GM23338 (cell line): ENCODE data around the gene RCSD1.

Source experiments
- TF ChIP-seq, protein P1 (sequence below): IDR thresholded peaks from one replicate; pipeline ENCODE4 v1.6.1; 2018; ENCODE audit warnings: antibody characterized with exemption; ENCODE audit not compliant: unreplicated experiment
- TF ChIP-seq, protein P2 (sequence below), 2 experiments: fragments of 200-600 bp in 1 of 2; sonication (generic) in 1 of 2; conservative IDR thresholded peaks; 2 replicates each; pipeline versions ENCODE4 v1.5.1 to v1.6.1; 2016 to 2017; ENCODE audit warnings: antibody characterized with exemption in 2 of 2, low read depth in 2 of 2, mild to moderate bottlenecking in 2 of 2, moderate library complexity in 1 of 2

DNA sequence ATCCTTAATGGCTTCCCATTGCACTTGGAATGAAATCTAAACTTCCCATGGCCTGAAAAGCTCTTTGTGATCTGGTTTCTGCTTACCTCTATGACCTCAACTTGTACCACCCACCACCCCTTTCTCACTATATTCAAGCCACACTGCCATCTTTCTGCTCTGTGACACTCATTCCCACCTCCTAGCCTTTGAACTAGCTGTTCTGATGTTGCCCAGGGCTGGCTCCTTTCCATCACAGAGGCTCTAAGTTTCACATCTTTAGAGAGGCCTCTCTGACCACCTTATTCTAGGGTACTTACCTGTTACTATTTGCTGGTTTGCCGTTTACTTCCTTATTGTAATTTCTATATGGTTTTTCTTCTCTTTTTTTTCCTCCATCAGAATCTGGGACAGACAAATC lies 96.0 kb downstream of the RCSD1 start:
- TF ChIP-seq, protein P1, sequence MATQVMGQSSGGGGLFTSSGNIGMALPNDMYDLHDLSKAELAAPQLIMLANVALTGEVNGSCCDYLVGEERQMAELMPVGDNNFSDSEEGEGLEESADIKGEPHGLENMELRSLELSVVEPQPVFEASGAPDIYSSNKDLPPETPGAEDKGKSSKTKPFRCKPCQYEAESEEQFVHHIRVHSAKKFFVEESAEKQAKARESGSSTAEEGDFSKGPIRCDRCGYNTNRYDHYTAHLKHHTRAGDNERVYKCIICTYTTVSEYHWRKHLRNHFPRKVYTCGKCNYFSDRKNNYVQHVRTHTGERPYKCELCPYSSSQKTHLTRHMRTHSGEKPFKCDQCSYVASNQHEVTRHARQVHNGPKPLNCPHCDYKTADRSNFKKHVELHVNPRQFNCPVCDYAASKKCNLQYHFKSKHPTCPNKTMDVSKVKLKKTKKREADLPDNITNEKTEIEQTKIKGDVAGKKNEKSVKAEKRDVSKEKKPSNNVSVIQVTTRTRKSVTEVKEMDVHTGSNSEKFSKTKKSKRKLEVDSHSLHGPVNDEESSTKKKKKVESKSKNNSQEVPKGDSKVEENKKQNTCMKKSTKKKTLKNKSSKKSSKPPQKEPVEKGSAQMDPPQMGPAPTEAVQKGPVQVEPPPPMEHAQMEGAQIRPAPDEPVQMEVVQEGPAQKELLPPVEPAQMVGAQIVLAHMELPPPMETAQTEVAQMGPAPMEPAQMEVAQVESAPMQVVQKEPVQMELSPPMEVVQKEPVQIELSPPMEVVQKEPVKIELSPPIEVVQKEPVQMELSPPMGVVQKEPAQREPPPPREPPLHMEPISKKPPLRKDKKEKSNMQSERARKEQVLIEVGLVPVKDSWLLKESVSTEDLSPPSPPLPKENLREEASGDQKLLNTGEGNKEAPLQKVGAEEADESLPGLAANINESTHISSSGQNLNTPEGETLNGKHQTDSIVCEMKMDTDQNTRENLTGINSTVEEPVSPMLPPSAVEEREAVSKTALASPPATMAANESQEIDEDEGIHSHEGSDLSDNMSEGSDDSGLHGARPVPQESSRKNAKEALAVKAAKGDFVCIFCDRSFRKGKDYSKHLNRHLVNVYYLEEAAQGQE: no peak
- TF ChIP-seq, protein P2, sequence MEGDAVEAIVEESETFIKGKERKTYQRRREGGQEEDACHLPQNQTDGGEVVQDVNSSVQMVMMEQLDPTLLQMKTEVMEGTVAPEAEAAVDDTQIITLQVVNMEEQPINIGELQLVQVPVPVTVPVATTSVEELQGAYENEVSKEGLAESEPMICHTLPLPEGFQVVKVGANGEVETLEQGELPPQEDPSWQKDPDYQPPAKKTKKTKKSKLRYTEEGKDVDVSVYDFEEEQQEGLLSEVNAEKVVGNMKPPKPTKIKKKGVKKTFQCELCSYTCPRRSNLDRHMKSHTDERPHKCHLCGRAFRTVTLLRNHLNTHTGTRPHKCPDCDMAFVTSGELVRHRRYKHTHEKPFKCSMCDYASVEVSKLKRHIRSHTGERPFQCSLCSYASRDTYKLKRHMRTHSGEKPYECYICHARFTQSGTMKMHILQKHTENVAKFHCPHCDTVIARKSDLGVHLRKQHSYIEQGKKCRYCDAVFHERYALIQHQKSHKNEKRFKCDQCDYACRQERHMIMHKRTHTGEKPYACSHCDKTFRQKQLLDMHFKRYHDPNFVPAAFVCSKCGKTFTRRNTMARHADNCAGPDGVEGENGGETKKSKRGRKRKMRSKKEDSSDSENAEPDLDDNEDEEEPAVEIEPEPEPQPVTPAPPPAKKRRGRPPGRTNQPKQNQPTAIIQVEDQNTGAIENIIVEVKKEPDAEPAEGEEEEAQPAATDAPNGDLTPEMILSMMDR (conservative IDR thresholded peaks at IDR 0.05; ENCODE audit: low read depth in 2 of 2): no peak
